Measurements from ENCODE around the gene NR5A2. TPM values are rescaled to one million over a fixed set of nuclear protein-coding genes. Genes with fewer than 3 reads are reported as not detected.

Gene NR5A2
- total RNA-seq, 2 donors from 2014 or later, result 45.5 to 65.9 TPM

- peak overlapping the region; percentile 52 to 92 for H3K9ac ChIP-seq (ENCODE audit: low read depth in 2 of 2, low read length in 2 of 2)
- peaks cover 12% of the 10 kb centered on the region for H3K27me3 ChIP-seq
- peak; percentile 48 for DNase-seq
- intact Hi-C loops (cut with DNase I), result no loop called here
- no peaks in the 10 kb centered on the region for H3K36me3 ChIP-seq
- no peaks in the 10 kb centered on the region for H3K4me1 ChIP-seq
- peak overlapping the region; percentile 30 for H3K4me3 ChIP-seq
- H3K9me3 ChIP-seq, result no peaks in the 10 kb centered on the region
- TF ChIP-seq, protein P1, sequence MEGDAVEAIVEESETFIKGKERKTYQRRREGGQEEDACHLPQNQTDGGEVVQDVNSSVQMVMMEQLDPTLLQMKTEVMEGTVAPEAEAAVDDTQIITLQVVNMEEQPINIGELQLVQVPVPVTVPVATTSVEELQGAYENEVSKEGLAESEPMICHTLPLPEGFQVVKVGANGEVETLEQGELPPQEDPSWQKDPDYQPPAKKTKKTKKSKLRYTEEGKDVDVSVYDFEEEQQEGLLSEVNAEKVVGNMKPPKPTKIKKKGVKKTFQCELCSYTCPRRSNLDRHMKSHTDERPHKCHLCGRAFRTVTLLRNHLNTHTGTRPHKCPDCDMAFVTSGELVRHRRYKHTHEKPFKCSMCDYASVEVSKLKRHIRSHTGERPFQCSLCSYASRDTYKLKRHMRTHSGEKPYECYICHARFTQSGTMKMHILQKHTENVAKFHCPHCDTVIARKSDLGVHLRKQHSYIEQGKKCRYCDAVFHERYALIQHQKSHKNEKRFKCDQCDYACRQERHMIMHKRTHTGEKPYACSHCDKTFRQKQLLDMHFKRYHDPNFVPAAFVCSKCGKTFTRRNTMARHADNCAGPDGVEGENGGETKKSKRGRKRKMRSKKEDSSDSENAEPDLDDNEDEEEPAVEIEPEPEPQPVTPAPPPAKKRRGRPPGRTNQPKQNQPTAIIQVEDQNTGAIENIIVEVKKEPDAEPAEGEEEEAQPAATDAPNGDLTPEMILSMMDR (IDR thresholded peaks at IDR 0.05), result no peak
- H3K27ac ChIP-seq, result peak overlapping the region; percentile 75
These were observed 8.6 kb downstream of the NR5A2 start for GRCh38 chr1:200035956-200036618.

DNA sequence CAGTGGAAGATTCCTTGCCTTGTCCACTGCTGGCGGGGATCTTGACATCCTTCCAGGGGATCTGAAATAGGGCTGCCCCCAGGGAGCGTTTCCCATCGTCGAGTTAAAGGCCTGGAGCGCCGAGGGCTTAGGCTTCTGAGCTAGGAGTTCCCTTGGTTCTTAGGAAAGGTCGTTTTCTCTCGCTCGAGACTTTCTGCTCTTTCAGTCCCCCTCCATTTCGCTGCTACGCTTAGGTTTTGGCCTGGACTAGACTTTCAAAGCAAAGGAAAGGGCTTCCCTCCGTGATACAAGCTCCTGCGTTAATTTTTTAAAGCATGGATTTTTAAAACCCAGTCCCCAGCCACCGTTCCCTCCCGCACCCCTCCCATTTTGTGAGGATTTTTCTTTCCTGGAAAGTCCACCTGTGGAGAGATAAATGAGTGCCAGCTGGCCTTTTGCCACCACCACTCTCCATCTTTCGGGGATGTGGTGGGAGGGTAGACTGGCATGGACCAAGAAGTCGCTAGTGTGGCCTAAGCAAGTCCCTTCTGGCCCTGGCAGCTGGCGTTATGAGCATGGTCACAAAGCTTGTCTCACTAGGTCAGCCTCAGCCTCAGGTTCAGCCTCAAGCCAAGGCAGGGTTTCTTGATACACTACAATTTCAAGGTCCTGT lies 9.2 kb downstream of the NR5A2 start:
- Histone ChIP-seq H3K27me3 (peaks cover 12% of the 10 kb centered on the region), H3K27ac (peak overlapping the region; percentile 75), H3K9me3 (no peaks in the 10 kb centered on the region), H3K4me3 (peak overlapping the region; percentile 30), H3K36me3 (no peaks in the 10 kb centered on the region), H3K9ac (ENCODE audit: low read depth in 2 of 2, low read length in 2 of 2) (peak overlapping the region; percentile 52 to 92), H3K4me1 (no peaks in the 10 kb centered on the region)
- intact Hi-C loops (cut with DNase I), result no loop called here
- DNase-seq, result peak; percentile 75
- TF ChIP-seq, protein P1 (IDR thresholded peaks at IDR 0.05), result no peak

DNA sequence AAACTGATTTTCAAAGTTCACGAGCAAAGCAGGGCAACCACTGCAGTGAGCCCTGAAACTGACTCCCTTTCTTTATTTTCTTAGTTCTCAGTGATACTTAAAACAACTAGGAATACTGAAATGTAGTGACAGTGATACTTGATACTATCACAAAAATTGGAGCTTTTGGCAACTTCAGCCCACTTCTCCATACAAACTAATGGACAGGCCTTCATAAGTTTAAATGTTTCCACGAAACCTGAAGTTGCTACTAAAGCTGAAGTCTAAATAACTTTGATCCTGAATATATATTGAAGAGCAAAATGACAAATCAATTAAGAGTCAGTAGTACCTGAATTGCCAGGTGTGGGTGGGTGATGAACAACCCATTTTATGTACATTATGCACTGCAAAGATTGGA lies 10.0 kb downstream of the NR5A2 start:
- no peaks in the 10 kb centered on the region for H3K4me1 ChIP-seq
- no peaks in the 10 kb centered on the region for H3K36me3 ChIP-seq
- no peaks in the 10 kb centered on the region for H3K9me3 ChIP-seq
- H3K27me3 ChIP-seq, result peaks cover 12% of the 10 kb centered on the region
- no peak overlapping the region for H3K4me3 ChIP-seq
- intact Hi-C loops (cut with DNase I), result no loop called here
- peak overlapping the region; percentile 75 for H3K27ac ChIP-seq
- peak overlapping the region in 1 of 2 donors; percentile 92 for H3K9ac ChIP-seq (ENCODE audit: low read depth in 2 of 2, low read length in 2 of 2)
- TF ChIP-seq, protein P1 (IDR thresholded peaks at IDR 0.05), result no peak
- no peak for DNase-seq

DNA sequence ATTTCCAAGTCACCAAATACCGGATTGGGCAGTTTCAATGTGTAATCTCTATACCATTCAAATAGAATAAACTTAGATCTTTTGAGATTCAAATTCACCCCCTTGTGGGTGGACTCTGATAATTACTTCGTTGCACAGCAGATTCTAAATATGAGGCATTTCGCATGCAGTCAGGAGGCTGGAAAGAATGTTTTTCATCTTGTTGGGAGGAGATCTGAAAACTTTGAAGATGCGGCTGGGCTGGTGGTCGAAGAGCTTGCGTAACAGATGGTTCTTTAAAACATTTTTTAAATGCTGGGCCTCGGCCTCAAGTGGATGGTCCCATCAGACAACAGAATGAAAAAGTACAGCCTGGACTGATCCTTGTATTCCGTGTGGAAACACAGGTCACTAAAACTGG lies 10.4 kb downstream of the NR5A2 start:
- no peaks in the 10 kb centered on the region for H3K9me3 ChIP-seq
- peaks cover 12% of the 10 kb centered on the region for H3K27me3 ChIP-seq
- no peaks in the 10 kb centered on the region for H3K36me3 ChIP-seq
- TF ChIP-seq, protein P1 (IDR thresholded peaks at IDR 0.05), result no peak
- H3K9ac ChIP-seq (ENCODE audit: low read depth in 2 of 2, low read length in 2 of 2), result peak overlapping the region in 1 of 2 donors; percentile 92
- no peak for DNase-seq
- H3K4me3 ChIP-seq, result peak overlapping the region; percentile 60
- H3K27ac ChIP-seq, result peak overlapping the region; percentile 75
- intact Hi-C loops (cut with DNase I), result no loop called here
- H3K4me1 ChIP-seq, result no peaks in the 10 kb centered on the region

GRCh38 chr1:200038325-200038980 lies 10.9 kb downstream of the NR5A2 start:
- TF ChIP-seq, protein P1 (IDR thresholded peaks at IDR 0.05), result no peak
- Histone ChIP-seq H3K4me1 (no peaks in the 10 kb centered on the region), H3K9ac (ENCODE audit: low read depth in 2 of 2, low read length in 2 of 2) (peak overlapping the region; percentile 82 to 92)

More at GRCh38 chr1:200038325-200038980, 10.9 kb downstream of the NR5A2 start:
- Histone ChIP-seq H3K36me3 (no peaks in the 10 kb centered on the region), H3K27ac (peak overlapping the region; percentile 75), H3K4me3 (peak overlapping the region; percentile 60), H3K27me3 (peaks cover 12% of the 10 kb centered on the region), H3K9me3 (no peaks in the 10 kb centered on the region)
- intact Hi-C loops (cut with DNase I), result no loop called here
- DNase-seq, result peak; percentile 72

All from colonic mucosa (tissue), 4 donors.